Neural crest cell (in vitro differentiated cells): ENCODE data around the gene ITSN1. TPM values are rescaled to one million over a fixed set of nuclear protein-coding genes. Genes with fewer than 3 reads are reported as not detected.

ENCODE experiments used
- DNase-seq: peaks from one replicate; pipeline ENCODE4 v3.0.0; 2021; ENCODE audit warnings: low read depth, mixed read lengths, low spot score
- H3K27ac Mint-ChIP-seq: one replicate; pipeline ENCODE4 v1.8.0; 2021; ENCODE audit warnings: mild to moderate bottlenecking, mixed read lengths; ENCODE audit not compliant: unreplicated experiment
- H3K27me3 Mint-ChIP-seq: 2 replicates; pipeline ENCODE4 v1.8.0; 2021; ENCODE audit warnings: low read depth, mild to moderate bottlenecking, mixed read lengths
- H3K36me3 Mint-ChIP-seq: 2 replicates; pipeline ENCODE4 v1.8.0; 2021; ENCODE audit warnings: low read depth, mild to moderate bottlenecking, mixed read lengths
- H3K4me1 Mint-ChIP-seq: 2 replicates; pipeline ENCODE4 v1.8.0; 2021; ENCODE audit warnings: mixed read lengths
- H3K4me3 Mint-ChIP-seq: one replicate; pipeline ENCODE4 v1.8.0; 2021; ENCODE audit warnings: mild to moderate bottlenecking, mixed read lengths
- H3K9me3 Mint-ChIP-seq: 2 replicates; pipeline ENCODE4 v1.8.0; 2021; ENCODE audit warnings: mixed read lengths
- CTCF ChIP-seq: fragments of 200-600 bp; sonication (generic); conservative IDR thresholded peaks from 2 replicates; pipeline ENCODE4 v1.5.0; 2021; ENCODE audit warnings: antibody characterized with exemption, mild to moderate bottlenecking
- total RNA-seq: library from RNA; stranded (reverse); gene quantifications from 2 replicates; pipeline ENCODE4 v1.2.1, GENCODE V29; 2021

ITSN1 gene
- total RNA-seq, 1 donor from 2014 or later, result 62.7 TPM

GRCh38 chr21:33802481-33802880 lies 160.2 kb downstream of the ITSN1 start:
- Mint-ChIP-seq H3K36me3 (peaks cover 17% of the 10 kb centered on the region), H3K9me3 (no peaks in the 10 kb centered on the region), H3K27ac (peak overlapping the region; percentile 2), H3K4me1 (peaks cover 17% of the 10 kb centered on the region), H3K4me3 (no peak overlapping the region), H3K27me3 (no peaks in the 10 kb centered on the region)
- no peak for DNase-seq
- TF ChIP-seq CTCF, result no peak

- TF ChIP-seq CTCF, result no peak
- no peak for DNase-seq
- peaks cover 12% of the 10 kb centered on the region for H3K36me3 Mint-ChIP-seq
- no peak overlapping the region for H3K27ac Mint-ChIP-seq
- no peak overlapping the region for H3K4me3 Mint-ChIP-seq
- H3K9me3 Mint-ChIP-seq, result no peaks in the 10 kb centered on the region
- H3K4me1 Mint-ChIP-seq, result peaks cover 6% of the 10 kb centered on the region
- no peaks in the 10 kb centered on the region for H3K27me3 Mint-ChIP-seq
Measured at GRCh38 chr21:33808715-33809367, 166.5 kb downstream of the ITSN1 start.

GRCh38 chr21:33810766-33811165 lies 168.5 kb downstream of the ITSN1 start:
- no peak for TF ChIP-seq CTCF
- Mint-ChIP-seq H3K27ac (no peak overlapping the region), H3K36me3 (peaks cover 12% of the 10 kb centered on the region), H3K27me3 (no peaks in the 10 kb centered on the region), H3K4me1 (peaks cover 19% of the 10 kb centered on the region), H3K9me3 (no peaks in the 10 kb centered on the region), H3K4me3 (no peak overlapping the region)
- DNase-seq, result no peak

GRCh38 chr21:33811167-33812010 lies 169.1 kb downstream of the ITSN1 start:
- H3K27me3 Mint-ChIP-seq, result no peaks in the 10 kb centered on the region
- TF ChIP-seq CTCF, result no peak
- H3K4me3 Mint-ChIP-seq, result no peak overlapping the region
- H3K27ac Mint-ChIP-seq, result no peak overlapping the region
- no peaks in the 10 kb centered on the region for H3K9me3 Mint-ChIP-seq
- H3K4me1 Mint-ChIP-seq, result peaks cover 22% of the 10 kb centered on the region
- H3K36me3 Mint-ChIP-seq, result peaks cover 15% of the 10 kb centered on the region
- DNase-seq, result no peak

- no peaks in the 10 kb centered on the region for H3K9me3 Mint-ChIP-seq
- no peak for TF ChIP-seq CTCF
- no peak for DNase-seq
- no peak overlapping the region for H3K4me3 Mint-ChIP-seq
- no peaks in the 10 kb centered on the region for H3K27me3 Mint-ChIP-seq
- H3K4me1 Mint-ChIP-seq, result peaks cover 39% of the 10 kb centered on the region
- H3K27ac Mint-ChIP-seq, result no peak overlapping the region
- H3K36me3 Mint-ChIP-seq, result peaks cover 20% of the 10 kb centered on the region
Measured at GRCh38 chr21:33813832-33814365, 171.6 kb downstream of the ITSN1 start.
